ENCODE results near the gene XPR1.
"Not testable (repeated sequence)": the region's sequence is repeated elsewhere in the genome, so short reads cannot be mapped to it uniquely, and the experiment has no call there.

Gene XPR1

DNA sequence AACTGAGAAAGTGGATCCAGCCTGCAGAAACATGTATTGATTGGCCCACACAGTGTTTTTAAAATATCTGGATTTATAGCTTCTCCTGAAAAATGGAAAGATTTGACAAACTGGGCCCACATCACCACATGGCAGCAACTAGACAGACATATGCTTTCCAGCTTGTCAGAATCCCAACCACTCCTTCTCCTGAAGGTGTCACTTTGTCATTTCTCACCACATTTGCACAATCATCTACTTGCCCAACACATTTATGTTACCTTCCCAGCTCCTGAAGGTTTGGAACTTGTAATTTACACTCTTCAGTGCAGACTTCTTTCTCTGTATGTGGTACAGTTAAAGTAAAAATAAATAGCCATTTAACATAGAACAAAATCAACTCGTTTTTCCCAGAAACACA is 154.8 kb downstream of the XPR1 start:
- no peak for DNase-seq

DNA sequence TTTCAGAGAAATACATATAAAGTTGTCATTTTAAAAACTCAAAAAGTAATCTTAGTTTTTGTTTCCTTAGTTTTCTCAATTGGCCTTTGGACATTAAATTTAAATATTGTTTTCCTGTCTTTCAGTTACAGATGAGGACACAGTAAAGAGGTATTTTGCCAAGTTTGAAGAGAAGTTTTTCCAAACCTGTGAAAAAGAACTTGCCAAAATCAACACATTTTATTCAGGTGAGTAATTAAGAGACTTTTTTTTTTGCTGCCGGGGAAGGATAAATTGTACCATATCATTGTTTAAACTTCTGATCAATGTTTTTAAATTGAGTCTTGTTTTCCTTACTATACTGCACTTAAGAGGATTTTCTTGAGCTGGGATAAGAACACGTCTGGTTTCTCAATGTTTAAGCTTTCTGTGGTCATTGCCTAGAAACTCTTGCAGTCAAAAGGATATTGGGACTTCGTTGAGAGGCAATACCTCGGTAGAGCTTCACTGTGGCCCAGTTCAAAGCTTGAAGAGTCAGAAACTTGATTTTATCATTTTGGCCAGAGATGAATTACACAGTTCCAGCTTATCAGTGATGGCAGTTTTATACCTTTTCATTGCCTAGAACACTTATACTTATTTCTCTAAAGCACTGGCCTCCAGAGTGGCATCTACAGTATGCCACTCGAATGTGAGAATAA is 155.9 kb downstream of the XPR1 start:
- no peak for DNase-seq

DNA sequence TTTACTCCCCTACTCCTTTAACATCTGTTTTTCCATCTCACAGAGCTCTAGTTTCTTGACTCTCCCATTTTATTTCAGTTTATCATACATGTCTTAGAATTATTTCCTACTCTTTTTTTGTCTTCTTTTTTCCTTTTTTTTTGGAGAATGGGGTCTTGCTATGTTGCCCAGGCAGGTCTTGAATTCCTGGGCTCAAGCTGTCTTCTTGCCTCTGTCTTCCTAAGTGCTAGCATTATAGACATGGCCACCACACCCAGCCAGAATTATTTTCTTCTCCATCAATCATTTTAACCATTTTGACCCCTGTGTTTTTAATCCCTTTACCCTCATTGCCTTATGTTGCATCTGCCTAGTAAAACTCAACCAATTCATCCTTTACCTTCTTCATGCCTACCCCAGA is 157.6 kb downstream of the XPR1 start:
- no peak for DNase-seq

DNA sequence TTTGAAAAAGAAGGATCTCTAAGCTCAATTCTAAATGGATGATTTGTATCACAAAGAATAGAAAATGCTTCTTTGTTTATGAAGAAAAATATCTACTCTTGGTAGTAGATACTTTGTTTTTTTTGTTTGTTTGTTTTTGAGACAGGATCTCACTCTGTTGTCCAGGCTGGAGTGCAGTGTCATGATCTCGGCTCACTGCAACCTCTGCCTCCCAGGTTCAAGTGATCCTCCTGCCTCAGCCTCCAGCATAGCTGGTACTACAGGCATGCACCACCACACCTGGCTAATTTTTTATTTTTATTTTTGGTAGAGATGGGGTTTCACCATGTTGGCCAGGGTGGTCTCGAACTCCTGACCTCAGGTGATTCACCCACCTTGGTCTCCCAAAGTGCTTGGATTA is 159.3 kb downstream of the XPR1 start:
- not testable (repeated sequence) for DNase-seq

DNA sequence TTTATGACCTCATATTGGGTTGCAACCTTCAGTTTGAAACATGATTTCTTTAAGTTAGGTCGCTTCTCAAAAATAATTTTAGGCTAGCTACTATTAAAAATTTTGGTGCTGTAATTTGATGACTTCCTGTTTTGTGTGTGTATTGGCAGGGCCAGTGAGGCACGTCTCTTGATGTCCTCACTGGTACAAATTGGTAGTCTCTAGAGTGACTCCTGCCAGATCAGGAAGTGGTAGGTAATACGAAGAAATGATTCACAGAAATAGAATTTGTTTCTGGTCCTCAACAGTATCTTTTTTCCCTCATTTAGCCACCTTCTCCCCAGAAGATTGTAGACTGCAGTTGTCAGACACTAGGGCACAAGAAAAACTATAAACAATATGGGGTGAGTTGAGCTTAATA is 160.0 kb downstream of the XPR1 start:
- DNase-seq = no peak

DNA sequence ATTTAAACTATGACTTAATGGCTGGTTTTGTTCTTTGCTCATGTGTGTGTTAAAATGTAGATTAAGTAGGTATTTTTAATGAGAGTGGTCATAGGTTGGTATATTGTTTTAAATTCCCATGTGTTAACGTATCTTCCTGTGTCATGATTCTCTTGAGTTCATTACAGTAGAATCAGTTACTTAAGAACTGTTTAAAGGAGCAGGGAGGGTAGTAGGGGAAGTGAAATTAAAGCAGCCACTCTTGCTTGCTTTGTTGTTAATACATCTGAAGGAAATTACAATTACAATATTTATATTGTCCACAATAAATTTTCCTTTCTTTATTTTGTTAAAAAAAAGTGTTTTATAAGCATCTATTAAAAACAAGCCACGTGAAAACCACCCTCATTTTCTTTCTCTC is 161.6 kb downstream of the XPR1 start:
- no peak for DNase-seq

DNA sequence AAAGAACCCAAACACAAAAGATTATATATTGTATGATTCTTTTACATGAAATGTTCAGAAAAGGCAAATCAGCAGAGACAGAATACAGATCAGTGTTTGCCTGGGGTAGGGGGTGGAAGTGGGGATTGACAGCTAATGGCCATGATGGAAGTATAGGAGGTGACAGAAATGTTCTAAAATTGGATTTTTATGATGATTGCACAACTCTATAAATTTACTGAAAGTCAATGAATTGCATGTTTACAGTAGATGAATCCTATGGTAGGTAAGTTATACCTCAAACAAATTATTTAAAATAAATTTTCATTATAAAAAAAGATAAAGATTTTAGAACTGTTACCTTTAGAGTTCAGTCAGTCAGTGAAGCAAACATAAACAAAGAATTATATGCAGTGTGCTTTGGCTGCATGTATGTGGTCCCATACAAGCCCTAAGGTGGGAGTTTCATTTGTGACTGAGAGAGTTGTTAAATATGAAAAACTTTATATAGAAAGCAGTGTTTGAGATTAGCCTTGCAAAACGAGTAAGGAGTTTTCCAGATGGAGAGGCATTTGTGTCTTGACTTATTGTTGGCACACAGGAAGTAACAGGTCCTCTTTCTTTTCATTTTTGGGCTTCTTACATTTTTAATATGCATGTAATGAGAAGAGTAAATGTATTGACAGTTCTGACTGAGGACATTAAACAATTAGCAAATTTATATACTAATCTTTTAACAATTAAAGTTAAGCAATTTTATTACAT is 165.2 kb downstream of the XPR1 start:
- DNase-seq = no peak

DNA sequence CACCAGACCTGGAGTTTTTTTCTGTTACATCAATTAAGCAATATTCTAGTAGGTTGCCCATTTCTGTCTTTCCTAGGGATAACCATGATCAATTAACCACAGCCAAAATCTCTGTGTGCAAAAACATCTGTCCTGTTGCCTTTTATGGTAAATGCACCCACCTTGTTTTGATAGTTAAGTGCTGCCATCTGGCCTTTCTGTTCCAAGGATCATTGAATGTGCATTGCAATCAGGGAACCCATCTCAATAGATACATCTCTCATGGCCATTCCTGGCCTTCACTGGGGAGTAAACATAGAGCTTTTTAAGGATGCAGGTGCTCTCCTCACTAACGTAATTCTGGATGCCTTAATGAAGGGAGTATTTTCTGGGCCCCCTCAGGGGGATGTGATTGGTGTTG is 169.1 kb downstream of the XPR1 start:
- DNase-seq = no peak

DNA sequence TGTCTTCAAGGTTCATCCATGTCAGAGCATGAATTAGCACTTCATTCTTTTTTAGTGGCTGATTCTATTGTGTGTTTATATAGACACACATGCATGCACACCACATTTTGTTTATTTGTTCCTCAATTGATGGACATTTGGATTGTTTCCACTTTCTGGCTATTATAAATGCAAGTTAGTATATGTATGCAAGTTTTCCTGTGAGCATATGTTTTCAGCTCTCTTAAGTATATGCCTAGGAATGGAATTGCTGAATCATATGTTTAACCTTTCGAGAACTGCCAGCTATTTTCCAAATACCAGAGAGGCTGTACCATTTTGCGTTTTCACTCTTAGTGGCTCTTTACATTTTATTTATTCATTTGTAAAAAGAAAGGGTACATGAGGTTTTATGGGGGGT is 171.0 kb downstream of the XPR1 start:
- no peak for DNase-seq

DNA sequence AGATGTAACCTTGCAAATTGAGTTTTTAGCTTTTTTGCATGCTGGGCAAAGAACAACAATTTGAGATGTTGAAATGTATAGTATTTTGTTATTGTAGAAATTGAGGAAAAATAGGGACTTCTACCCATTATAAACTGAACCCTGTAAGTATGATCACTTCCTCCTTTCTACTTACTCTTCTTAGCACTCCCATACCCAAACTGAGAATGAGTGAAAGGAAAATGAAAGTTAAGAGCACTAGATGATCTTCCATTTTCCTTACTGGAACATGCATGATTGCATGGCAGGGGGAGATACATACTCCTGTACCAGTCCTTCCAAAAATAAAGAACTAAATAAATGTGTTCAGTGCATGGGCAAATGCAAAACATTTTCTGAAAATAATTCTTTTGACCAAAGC is 173.5 kb downstream of the XPR1 start:
- DNase-seq = no peak

DNA sequence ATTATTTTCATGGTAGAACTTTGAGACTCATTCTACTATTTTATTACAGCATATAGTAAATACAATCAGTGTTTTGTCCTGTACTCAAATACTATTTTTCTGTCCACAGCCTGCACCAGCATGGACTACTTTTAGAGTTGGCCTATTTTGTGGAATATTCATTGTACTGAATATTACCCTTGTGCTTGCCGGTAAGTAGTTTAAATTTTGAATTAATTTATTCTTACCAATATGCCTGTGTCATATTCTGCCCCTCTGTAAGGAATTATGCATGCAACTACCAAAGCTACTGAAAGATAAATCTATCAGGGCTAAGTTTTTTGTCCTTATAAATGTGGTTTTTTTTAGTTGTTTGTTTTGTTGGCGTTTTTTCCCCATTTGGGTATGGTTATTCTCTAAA is 179.5 kb downstream of the XPR1 start:
- no peak for DNase-seq

DNA sequence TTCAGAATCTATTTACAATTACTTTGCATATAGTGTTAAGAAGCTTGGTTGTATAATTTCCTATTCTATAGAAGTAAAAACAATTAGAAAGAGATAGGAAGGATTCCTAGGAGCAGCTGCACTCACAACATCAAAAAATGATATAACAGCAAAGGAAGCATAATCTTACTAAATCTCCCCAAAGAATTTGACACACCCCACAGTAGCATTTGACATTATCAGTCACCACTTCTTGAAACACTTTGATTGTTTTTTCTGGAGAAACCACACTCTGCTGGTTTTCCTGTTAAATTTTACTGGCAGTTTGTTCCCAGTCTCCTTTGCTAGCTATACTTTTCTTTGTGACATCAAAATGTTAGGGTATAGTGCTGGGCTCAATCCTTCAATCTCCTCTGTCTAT is 180.1 kb downstream of the XPR1 start:
- DNase-seq = no peak

DNA sequence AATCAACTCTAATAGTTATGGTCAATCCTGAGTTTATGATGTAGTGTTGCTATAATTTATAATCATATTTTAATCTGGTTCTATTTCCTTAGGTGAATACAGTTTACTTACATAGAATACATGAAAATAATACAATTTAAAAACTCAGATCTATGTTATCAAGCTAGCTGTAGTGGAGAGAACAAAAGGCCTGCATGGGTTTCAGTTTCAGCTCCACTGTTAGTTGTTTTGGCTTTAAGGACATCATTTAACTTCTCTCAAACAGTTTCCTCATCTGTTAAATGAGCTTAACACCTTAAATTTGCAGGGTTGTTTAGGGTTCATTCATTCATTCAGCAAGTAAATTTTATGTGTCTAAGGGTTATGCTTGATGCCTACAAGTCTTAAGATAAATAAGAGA is 182.4 kb downstream of the XPR1 start:
- no peak for DNase-seq

DNA sequence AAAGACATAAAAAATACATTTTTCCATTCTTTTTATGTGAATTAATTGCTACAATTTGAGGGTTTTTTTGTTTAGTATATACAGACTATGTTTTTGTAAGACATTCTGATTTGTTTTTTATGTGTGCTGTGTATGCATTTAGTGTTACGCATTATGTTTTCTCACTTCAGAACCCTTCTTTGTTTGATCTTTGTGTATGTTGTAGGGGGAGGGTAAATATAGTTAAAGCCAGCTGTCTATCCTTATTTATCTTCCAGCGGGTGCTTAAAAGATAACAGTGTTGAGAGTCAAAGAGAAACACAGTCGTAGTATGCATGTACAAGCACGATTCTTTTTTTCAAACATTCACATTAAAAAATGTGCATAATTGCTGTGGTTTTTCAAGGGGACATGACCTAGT is 183.4 kb downstream of the XPR1 start:
- no peak for DNase-seq

DNA sequence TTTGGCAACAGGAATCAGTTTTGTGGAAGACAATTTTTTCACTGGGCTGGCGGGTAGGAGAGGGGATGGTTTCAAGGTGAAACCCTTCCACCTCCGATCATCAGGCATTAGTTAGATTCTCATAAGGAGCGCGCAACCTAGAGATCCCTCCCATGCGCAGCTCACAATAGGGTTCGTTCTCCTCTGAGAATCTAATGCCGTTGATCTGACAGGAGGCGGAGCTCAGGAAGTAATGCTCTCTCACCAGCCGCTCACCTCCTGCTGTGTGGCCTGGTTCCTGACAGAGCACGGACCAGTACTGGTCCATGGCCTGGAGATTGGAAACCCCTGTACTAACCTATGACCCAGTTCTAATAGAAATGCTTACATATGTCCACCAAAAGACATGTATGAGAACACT is 184.3 kb downstream of the XPR1 start:
- DNase-seq = no peak

DNA sequence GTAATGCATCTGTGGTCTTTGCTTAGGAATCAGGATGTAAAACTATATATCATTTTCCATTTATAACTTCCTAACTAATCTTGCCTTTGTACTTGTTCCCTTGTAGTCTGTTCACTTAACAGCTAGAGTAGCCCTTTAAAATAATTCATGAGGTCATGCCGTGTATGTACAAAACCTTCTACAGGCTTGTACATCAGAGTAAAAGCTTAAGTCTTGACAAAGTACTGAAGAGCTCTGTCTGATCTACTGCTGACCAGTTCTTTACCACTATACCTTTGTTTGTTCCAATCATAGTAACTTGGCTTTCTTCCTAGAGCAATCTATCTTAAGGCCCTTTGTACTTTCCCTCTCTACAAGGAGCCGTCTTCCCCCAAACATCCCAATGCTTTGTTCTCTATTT is 190.1 kb downstream of the XPR1 start:
- no peak for DNase-seq

DNA sequence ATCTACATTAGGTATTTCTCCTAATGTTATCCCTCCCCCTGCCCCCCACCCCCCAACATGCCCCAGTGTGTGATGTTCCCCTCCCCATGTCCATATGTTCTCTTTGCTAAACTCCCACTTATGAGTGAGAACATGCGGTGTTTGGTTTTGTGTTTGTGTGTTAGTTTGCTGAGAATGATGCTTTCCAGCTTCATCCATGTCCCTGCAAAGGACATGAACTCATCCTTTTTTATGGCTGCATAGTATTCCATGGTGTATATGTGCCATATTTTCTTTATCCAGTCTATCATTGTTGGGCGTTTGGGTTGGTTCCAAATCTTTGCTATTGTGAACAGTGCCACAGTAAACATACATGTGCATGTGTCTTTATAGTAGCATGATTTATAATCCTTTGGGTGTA is 199.7 kb downstream of the XPR1 start:
- DNase-seq = not testable (repeated sequence)

DNA sequence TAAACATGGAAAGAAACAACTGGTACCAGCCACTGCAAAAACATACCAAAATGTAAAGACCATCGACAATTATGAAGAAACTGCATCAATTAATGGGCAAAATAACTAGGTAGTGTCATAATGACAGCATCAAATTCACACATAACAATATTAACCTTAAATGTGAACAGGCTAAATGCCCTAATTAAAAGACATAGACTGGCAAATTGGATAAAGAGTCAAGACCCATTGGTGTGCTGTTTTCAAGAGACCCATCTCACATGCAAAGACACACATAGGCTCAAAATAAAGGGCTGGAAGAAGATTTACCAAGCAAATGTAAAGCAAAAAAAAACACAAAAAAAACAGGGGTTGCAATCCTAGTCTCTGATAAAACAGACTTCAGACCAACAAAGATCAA is 201.4 kb downstream of the XPR1 start:
- DNase-seq = not testable (repeated sequence)

DNA sequence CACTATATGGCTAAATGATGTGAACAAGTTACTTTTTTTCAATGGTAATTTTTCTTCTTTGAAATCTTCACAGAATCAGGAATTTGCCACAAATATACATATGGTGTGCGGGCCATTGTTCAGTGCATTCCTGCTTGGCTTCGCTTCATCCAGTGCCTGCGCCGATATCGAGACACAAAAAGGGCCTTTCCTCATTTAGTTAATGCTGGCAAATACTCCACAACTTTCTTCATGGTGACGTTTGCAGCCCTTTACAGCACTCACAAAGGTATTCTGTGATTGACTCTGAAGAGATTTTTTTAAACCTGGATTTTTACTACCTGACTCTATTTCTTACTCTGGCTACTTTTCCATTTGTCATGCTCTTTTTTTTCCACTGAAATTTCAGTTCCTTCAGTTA is 204.6 kb downstream of the XPR1 start:
- DNase-seq = no peak

DNA sequence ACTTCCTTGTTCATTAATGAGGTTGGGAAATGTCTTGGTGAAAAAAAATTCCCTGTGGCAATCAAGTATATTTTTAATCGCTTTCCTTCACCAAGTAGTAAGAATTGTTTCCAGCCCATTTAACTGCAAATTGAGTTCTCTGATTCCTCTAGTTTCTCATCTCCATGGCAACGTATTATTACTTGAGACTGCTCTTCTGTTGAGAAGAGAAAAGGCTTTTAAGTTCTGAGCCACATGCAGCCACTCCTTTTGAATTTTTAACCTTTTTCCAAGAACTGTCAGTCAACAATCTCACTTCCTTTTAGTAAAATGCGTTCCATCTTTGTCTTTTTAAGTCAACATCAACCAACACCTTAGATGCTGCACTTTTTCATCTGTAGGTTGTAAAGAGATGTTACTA is 205.2 kb downstream of the XPR1 start:
- DNase-seq = no peak

DNA sequence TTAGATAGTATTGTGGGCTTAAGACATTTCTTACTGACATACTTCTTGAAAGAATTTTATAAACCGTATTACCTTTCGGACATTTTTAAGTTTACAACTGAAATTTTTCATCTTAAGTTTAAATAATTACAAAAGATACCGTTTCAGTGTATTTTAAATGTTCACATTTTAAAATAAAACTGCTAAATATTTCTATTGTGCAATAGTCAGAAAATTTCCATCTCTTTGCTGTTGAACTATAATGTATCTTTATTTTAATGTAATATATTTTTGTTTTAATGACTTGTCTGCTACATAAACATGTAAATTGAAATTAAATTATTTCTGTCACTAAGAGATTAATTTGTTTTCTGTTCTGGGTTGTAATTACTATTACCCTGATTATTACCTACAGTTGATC is 206.7 kb downstream of the XPR1 start:
- DNase-seq = no peak

DNA sequence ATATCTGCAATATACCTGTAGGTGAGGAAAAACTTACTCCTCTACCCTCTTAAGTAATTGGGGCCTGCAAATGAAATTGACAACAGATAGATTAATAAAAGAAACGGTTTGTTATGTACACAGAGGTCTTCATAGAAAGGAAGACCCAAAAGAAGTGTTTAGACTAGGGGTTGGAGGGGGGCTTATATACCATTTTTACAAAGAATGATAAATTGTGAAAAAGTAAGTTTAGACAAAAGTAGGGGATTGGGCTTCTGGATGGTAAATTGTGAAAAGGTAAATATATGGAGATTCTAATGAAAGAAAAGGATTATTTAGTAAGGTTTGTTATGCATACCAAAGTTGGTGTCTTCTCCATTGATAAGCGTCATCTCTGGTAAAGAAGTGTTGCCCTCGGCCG is 207.7 kb downstream of the XPR1 start:
- no peak for DNase-seq

DNA sequence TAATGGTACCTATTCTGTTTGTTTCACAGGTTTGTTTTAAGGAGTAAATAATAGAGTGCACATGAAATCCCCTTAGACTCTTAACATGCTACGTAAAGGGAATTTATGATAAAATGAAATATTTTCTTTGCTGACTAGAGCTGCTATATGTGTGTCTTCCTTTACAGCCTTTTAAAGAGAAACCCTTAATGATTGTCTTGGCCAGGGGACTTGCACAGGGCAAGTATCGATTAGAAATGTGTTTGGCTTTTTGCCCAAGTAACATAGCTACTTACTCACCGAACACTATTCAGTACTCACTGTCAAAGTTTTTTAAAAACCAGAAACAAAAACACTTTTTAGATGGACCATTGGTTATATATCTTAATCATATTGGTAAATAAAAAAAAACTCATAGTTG is 209.6 kb downstream of the XPR1 start:
- DNase-seq = no peak

DNA sequence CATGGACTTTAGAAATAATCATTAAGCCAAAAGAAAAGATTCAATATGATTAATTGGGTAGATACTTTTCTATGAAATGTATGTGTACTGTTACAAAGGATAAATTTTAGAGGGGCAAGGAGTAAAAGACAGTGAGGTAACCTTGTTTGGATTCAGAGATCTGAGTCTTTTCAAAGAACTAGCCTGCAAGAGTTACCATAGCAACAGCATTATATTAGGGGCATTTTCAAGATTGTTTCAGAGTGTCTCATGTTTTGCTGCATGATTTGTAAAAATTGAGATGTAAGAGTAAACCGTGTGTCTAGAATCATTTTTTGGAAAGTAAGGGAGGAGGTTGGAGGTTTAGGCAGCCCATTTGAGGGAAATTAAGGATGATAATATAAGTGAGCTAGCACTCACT is 210.2 kb downstream of the XPR1 start:
- no peak for DNase-seq

All from activated CD4-positive, CD25-positive, alpha-beta regulatory T cell treated with anti-CD3 and anti-CD28 coated beads, Interleukin-2, amount 50 U/mL, for 72 hours (primary cell).